Sigmoid colon (tissue), 7 donors: ENCODE data around the gene WDR81. TPM values are rescaled to one million over a fixed set of nuclear protein-coding genes. Genes with fewer than 3 reads are reported as not detected.

Source experiments
- DNase-seq: peaks from one replicate; pipeline ENCODE4 v3.0.0-alpha.2; 2019
- H3K27ac ChIP-seq, 4 donors: fragments of 200-600 bp; sonication (generic); one replicate each; pipeline ENCODE4 v1.5.1; 2016 to 2019; ENCODE audit warnings: mild to moderate bottlenecking in 1 of 4
- H3K27me3 ChIP-seq, 3 donors: fragments of 200-600 bp; sonication (generic); one replicate each; pipeline ENCODE4 v1.5.1; 2019; ENCODE audit warnings: mild to moderate bottlenecking in 1 of 3
- H3K36me3 ChIP-seq, 4 donors: fragments of 200-600 bp; sonication (generic); one replicate each; pipeline ENCODE4 v1.5.1; 2016 to 2019
- H3K4me1 ChIP-seq, 4 donors: fragments of 200-600 bp; sonication (generic); one replicate each; pipeline ENCODE4 v1.5.1; 2017 to 2019
- H3K4me3 ChIP-seq, 4 donors: fragments of 200-600 bp; sonication (generic); one replicate each; pipeline ENCODE4 v1.5.1; 2017 to 2019; ENCODE audit warnings: mild to moderate bottlenecking in 2 of 4, moderate library complexity in 1 of 4
- H3K9me3 ChIP-seq, 4 donors: fragments of 200-600 bp in 3 of 4; sonication (generic) in 3 of 4; one replicate each; pipeline versions ENCODE4 v1.5.1 to v1.6.1; 2013 to 2019
- CTCF ChIP-seq, 4 experiments: fragments of 450-650 bp in 3 of 4; fragments of 200-600 bp in 1 of 4; IDR thresholded peaks; one replicate each; pipeline ENCODE4 v1.5.1; 2016 to 2019; ENCODE audit warnings: antibody characterized with exemption in 4 of 4, mild to moderate bottlenecking in 3 of 4, moderate library complexity in 2 of 4
- EP300 ChIP-seq, 4 donors: sonication (generic); formaldehyde crosslinking; IDR thresholded peaks; one replicate each; pipeline ENCODE4 v1.6.1; 2017; ENCODE audit warnings: antibody characterized with exemption in 4 of 4
- POLR2A ChIP-seq, 2 donors: fragments of 450-650 bp; IDR thresholded peaks; one replicate each; pipeline ENCODE4 v1.6.1; 2016; ENCODE audit warnings: antibody characterized with exemption in 2 of 2, mild to moderate bottlenecking in 2 of 2, moderate library complexity in 2 of 2
- POLR2AphosphoS5 ChIP-seq, 4 donors: sonication (generic); formaldehyde crosslinking; IDR thresholded peaks; one replicate each; pipeline ENCODE4 v1.6.1; 2017; ENCODE audit warnings: antibody characterized with exemption in 4 of 4
- WGBS, 2 donors: extraction: QIAGEN DNeasy Blood & Tissue Kit; methylation state at CpG; one replicate each; pipeline ENCODE4 v1.1.7; 2013; 5-methylcytosine and 5-hydroxymethylcytosine counted together
- intact Hi-C: fragments of 100-400 bp; cut with DNase I; formaldehyde crosslinking; loops from one replicate; pipeline ENCODE4 v1.15.1; 2023
- polyA plus RNA-seq, 3 donors: library from polyadenylated mRNA; stranded (reverse); fragments of 200-250 nt; gene quantifications; one replicate each; pipeline ENCODE4 v1.2.3, GENCODE V29; 2013
- total RNA-seq, 4 donors: library from RNA; depleted of rRNA; stranded (reverse); fragments of >200 nt; gene quantifications; one replicate each; pipeline ENCODE4 v1.1.0, GENCODE V29; 2016
- donor health status: healthy with polysubstance abuse.
- donor health status: Bipolar disorder and iron deficiency.
- donor health status: healthy.

The WDR81 gene
- total and polyA plus RNA-seq, 7 donors = 6.6 to 49.3 (median 26.7) TPM

- TF ChIP-seq POLR2A (IDR thresholded peaks at IDR 0.05) (no peak), CTCF (IDR thresholded peaks at IDR 0.05) (no peak), POLR2AphosphoS5 (IDR thresholded peaks at IDR 0.05) (no peak), EP300 (IDR thresholded peaks at IDR 0.05) (no peak)
- H3K27ac ChIP-seq = no peak overlapping the region
- H3K9me3 ChIP-seq = no peaks in the 10 kb centered on the region
- no peak for DNase-seq
- 68 to 78% methylated on average over 11 of the region's 11 CpGs for WGBS, 2 donors
- H3K4me3 ChIP-seq = no peak overlapping the region
- H3K4me1 ChIP-seq = peaks cover 0 to 39% (median 30%) of the 10 kb centered on the region in 4 donors
- H3K27me3 ChIP-seq = no peaks in the 10 kb centered on the region
- intact Hi-C loops = no loop called here
- H3K36me3 ChIP-seq = peaks cover 17 to 63% (median 31%) of the 10 kb centered on the region in 4 donors
These were observed 8.4 kb downstream of the WDR81 start for GRCh38 chr17:1732833-1733321.

- Histone ChIP-seq H3K27ac (no peak overlapping the region), H3K9me3 (no peaks in the 10 kb centered on the region), H3K4me1 (peaks cover 0 to 35% (median 30%) of the 10 kb centered on the region in 4 donors), H3K27me3 (no peaks in the 10 kb centered on the region), H3K4me3 (no peak overlapping the region), H3K36me3 (peaks cover 21 to 60% (median 24%) of the 10 kb centered on the region in 4 donors)
- TF ChIP-seq EP300 (IDR thresholded peaks at IDR 0.05) = no peak
- TF ChIP-seq CTCF (IDR thresholded peaks at IDR 0.05) = no peak
- no peak for DNase-seq
- 95% methylated on average over 38 of the region's 38 CpGs for WGBS, 2 donors
- intact Hi-C loops = no loop called here
These were observed 9.3 kb downstream of the WDR81 start for GRCh38 chr17:1733759-1734158.

GRCh38 chr17:1735418-1735817 lies 10.9 kb downstream of the WDR81 start:
- Histone ChIP-seq H3K4me1 (peaks cover 0 to 25% (median 19%) of the 10 kb centered on the region in 4 donors), H3K4me3 (no peak overlapping the region), H3K36me3 (peaks cover 21 to 60% (median 24%) of the 10 kb centered on the region in 4 donors), H3K9me3 (no peaks in the 10 kb centered on the region), H3K27ac (no peak overlapping the region), H3K27me3 (no peaks in the 10 kb centered on the region)
- intact Hi-C loops = no loop called here
- TF ChIP-seq POLR2A (IDR thresholded peaks at IDR 0.05) = no peak
- WGBS, 2 donors = 96 to 97% methylated on average over 10 of the region's 10 CpGs
- DNase-seq = no peak

GRCh38 chr17:1735834-1736347 lies 11.4 kb downstream of the WDR81 start:
- intact Hi-C loops = no loop called here
- TF ChIP-seq EP300 (IDR thresholded peaks at IDR 0.05) = no peak
- no peak for TF ChIP-seq POLR2AphosphoS5 (IDR thresholded peaks at IDR 0.05)
- no peak for TF ChIP-seq POLR2A (IDR thresholded peaks at IDR 0.05)
- no peak for TF ChIP-seq CTCF (IDR thresholded peaks at IDR 0.05)
- WGBS, 2 donors = 92 to 95% methylated on average over 17 of the region's 17 CpGs
- Histone ChIP-seq H3K27me3 (no peaks in the 10 kb centered on the region), H3K27ac (peak overlapping the region in 1 of 4 donors; percentile 4), H3K4me1 (peaks cover 0 to 20% (median 15%) of the 10 kb centered on the region in 4 donors), H3K4me3 (no peak overlapping the region), H3K36me3 (peaks cover 21 to 60% (median 24%) of the 10 kb centered on the region in 4 donors), H3K9me3 (no peaks in the 10 kb centered on the region)
- no peak for DNase-seq

- Histone ChIP-seq H3K27ac (peak overlapping the region in 3 of 4 donors; percentile 2 to 7 (median 4)), H3K4me1 (peaks cover 0 to 16% (median 12%) of the 10 kb centered on the region in 4 donors), H3K36me3 (peaks cover 21 to 60% (median 24%) of the 10 kb centered on the region in 4 donors), H3K27me3 (no peaks in the 10 kb centered on the region), H3K9me3 (no peaks in the 10 kb centered on the region), H3K4me3 (no peak overlapping the region)
- intact Hi-C loops = no loop called here
- TF ChIP-seq POLR2A (IDR thresholded peaks at IDR 0.05) = no peak
- TF ChIP-seq POLR2AphosphoS5 (IDR thresholded peaks at IDR 0.05) = no peak
- TF ChIP-seq CTCF (IDR thresholded peaks at IDR 0.05) = no peak
- TF ChIP-seq EP300 (IDR thresholded peaks at IDR 0.05) = no peak
- DNase-seq = peak; percentile 83
- WGBS, 2 donors = 65 to 67% methylated on average over 25 of the region's 25 CpGs
These were observed 12.1 kb downstream of the WDR81 start for GRCh38 chr17:1736348-1737281.
